CD4-positive, alpha-beta T cell (primary cell): Measurements from ENCODE around the gene CX3CL1. TPM values are rescaled to one million over a fixed set of nuclear protein-coding genes. Genes with fewer than 3 reads are reported as not detected.

Experiments
- ATAC-seq: fragments of 200-7000 bp; cut with Tn5 transposase; one replicate; pipeline ENCODE4 v1.10.0; 2022; ENCODE audit warnings: mild to moderate bottlenecking; ENCODE audit not compliant: poor library complexity
- CTCF ChIA-PET: fragments of 350-600 bp; sonication (Branson Sonifier 250); formaldehyde crosslinking; loops from one replicate; lab custom pipeline; 2021; ENCODE audit warnings: antibody characterized with exemption, inconsistent platforms; lab: Charles Lee
- POLR2A ChIA-PET: fragments of 350-600 bp; sonication (Branson Sonifier 250); formaldehyde crosslinking; loops from one replicate; lab custom pipeline; 2021; ENCODE audit warnings: antibody characterized with exemption, inconsistent platforms; lab: Charles Lee
- DNase-seq, 14 experiments: peaks; one replicate each; pipeline ENCODE4 v3.0.0-alpha.2; 2013 to 2020; ENCODE audit warnings: mixed read lengths in 2 of 14
- H3K27ac ChIP-seq, 2 donors: one replicate each; pipeline versions ENCODE4 v1.5.1 to v1.7.0; 2013; ENCODE audit warnings: low read length in 2 of 2, low read depth in 1 of 2, mild to moderate bottlenecking in 1 of 2
- H3K27me3 ChIP-seq, 2 experiments: 1 replicate in 1 of 2; 2 replicates in 1 of 2; pipeline versions ENCODE4 v1.6.1 to v1.7.0; 2013; ENCODE audit warnings: low read length in 2 of 2, control low read depth in 1 of 2, mild to moderate bottlenecking in 1 of 2, moderate library complexity in 1 of 2; ENCODE audit not compliant: insufficient read depth in 2 of 2, control insufficient read depth in 1 of 2
- H3K36me3 ChIP-seq: one replicate; pipeline ENCODE4 v1.6.1; 2013; ENCODE audit warnings: low read length, control low read depth; ENCODE audit not compliant: insufficient read depth
- H3K4me1 ChIP-seq: one replicate; pipeline ENCODE4 v1.6.1; 2013; ENCODE audit warnings: low read length, control low read depth; ENCODE audit not compliant: insufficient read depth
- H3K4me3 ChIP-seq: one replicate; pipeline ENCODE4 v1.5.1; 2013; ENCODE audit warnings: mild to moderate bottlenecking, low read length, moderate library complexity
- H3K9me3 ChIP-seq, 2 experiments: 1 replicate in 1 of 2; 2 replicates in 1 of 2; pipeline versions ENCODE4 v1.6.1 to v1.7.0; 2013; ENCODE audit warnings: low read length in 2 of 2, mild to moderate bottlenecking in 2 of 2, control low read depth in 1 of 2, moderate library complexity in 1 of 2; ENCODE audit not compliant: control insufficient read depth in 1 of 2, insufficient read depth in 1 of 2
- H3K27ac Mint-ChIP-seq: one replicate; pipeline ENCODE4 v1.8.0; 2020; ENCODE audit warnings: mixed read lengths
- H3K27me3 Mint-ChIP-seq: one replicate; pipeline ENCODE4 v1.8.0; 2021; ENCODE audit warnings: mixed read lengths
- H3K36me3 Mint-ChIP-seq: one replicate; pipeline ENCODE4 v1.8.0; 2021; ENCODE audit warnings: low read depth, mixed read lengths
- H3K4me1 Mint-ChIP-seq: one replicate; pipeline ENCODE4 v1.8.0; 2021; ENCODE audit warnings: low read depth, mixed read lengths
- H3K4me3 Mint-ChIP-seq: one replicate; pipeline ENCODE4 v1.8.0; 2020; ENCODE audit warnings: mild to moderate bottlenecking, mixed read lengths
- H3K9me3 Mint-ChIP-seq: one replicate; pipeline ENCODE4 v1.8.0; 2020; ENCODE audit warnings: mixed read lengths
- CTCF ChIP-seq: fragments of 200-600 bp; IDR thresholded peaks from one replicate; pipeline ENCODE4 v1.8.0; 2022; ENCODE audit warnings: antibody characterized with exemption, mild to moderate bottlenecking
- intact Hi-C, 2 experiments: fragments of 100-400 bp; cut with DNase I in 1 of 2; cut with micrococcal nuclease in 1 of 2; formaldehyde crosslinking; loops; one replicate each; pipeline versions ENCODE4 v1.15.1 to v1.9.0; 2023 to 2025; cut with DNase I, micrococcal nuclease
- total RNA-seq, 174 experiments: library from RNA in 2 of 174; stranded (reverse) in 2 of 174; gene quantifications; one replicate each; pipeline ENCODE4 v1.2.3 and lab custom pipeline; 2021 to 2026

The CX3CL1 gene
- total RNA-seq, 2 experiments from 2014 or later, result not detected

DNA sequence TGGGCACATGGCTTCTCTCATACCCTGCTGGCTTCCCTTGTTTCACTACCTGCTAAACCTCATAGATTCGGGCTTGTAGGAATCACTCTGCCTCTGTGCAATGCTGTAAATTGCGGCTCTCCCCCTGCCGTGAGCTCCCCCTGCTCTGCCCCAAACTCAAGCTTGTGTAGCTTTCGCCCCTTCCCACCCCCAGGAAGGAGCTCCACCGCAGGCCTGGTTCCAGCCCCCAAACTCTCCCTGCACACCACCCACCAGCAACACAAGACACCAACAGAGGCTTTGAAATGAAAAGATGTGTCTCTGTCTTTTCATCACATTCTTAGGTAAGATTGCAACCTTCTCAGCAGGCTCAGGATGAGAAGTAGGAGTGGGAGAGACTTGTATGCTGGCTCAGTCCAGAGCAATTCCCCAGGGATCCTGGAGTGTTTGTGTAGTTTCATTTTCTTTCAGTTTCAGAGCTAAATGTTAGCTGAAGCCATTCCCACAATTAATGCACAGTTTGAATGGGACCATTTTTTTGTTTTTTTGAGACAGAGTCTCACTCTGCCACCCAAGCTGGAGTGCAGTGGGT, 14.2 kb downstream of the CX3CL1 start:
- H3K4me1 ChIP-seq, result no peaks in the 10 kb centered on the region
- Mint-ChIP-seq H3K4me3 (no peak overlapping the region), H3K27ac (no peak overlapping the region), H3K27me3 (no peaks in the 10 kb centered on the region), H3K9me3 (no peaks in the 10 kb centered on the region), H3K4me1 (no peaks in the 10 kb centered on the region), H3K36me3 (no peaks in the 10 kb centered on the region)
- POLR2A ChIA-PET, result no interaction called here
- DNase-seq (no peak), ATAC-seq (no peak)
- CTCF ChIA-PET, result no interaction called here
- H3K27ac ChIP-seq, result no peak overlapping the region
- no peaks in the 10 kb centered on the region for H3K36me3 ChIP-seq
- H3K27me3 ChIP-seq, result peaks cover 0 to 2% of the 10 kb centered on the region in 2 experiments
- intact Hi-C loops, result no loop called here
- H3K9me3 ChIP-seq, result no peaks in the 10 kb centered on the region
- no peak for TF ChIP-seq CTCF
- no peak overlapping the region for H3K4me3 ChIP-seq

DNA sequence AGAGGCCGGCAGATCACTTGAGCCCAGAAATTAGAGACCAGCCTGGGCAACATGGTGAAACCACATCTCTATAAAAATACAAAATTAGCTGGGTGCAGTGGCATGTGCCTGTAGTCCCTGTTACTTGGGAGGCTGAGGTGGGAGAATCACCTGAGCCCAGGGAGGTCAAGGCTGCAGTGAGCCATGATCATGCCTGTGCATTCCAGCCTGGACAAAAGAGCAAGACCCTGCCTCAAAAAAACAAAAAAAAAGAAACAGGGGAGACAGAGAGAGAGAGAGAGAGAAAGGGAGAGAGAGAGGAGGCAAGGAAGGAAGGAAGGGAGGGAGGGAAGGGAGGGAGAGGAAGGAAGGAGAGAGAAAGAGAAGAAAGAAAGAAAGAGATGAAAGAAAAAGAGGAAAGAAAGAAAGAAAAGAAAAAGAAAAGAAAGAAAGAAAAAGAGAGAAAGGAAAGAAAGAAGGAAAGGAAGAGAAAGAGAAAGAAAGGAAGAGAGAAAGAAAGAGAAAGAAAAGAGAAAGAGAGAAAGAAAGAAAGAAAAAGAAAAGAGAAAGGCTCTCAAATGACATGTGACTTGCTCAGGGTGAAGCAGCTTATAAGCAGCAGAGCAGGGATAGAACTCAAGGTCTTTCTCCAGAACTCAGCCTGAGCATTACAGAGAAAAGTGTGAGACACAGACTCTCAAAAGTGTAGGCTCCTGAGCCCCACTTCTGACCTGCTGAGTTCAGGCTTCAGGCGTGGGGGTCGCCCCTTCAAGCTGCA, 15.5 kb downstream of the CX3CL1 start:
- no peaks in the 10 kb centered on the region for H3K9me3 Mint-ChIP-seq

More for the DNA sequence above, 15.5 kb downstream of the CX3CL1 start:
- DNase-seq, result no peak
- H3K27ac ChIP-seq, result no peak overlapping the region
- H3K4me1 ChIP-seq, result no peaks in the 10 kb centered on the region
- H3K4me3 Mint-ChIP-seq, result no peak overlapping the region
- intact Hi-C loops, result loop anchor here in 1 of 2 experiments (2.0 kb wide), 1 partner anchor 19 kb away; no protein-coding TSS in a partner anchor
- H3K4me3 ChIP-seq, result no peak overlapping the region
- H3K27ac Mint-ChIP-seq, result no peak overlapping the region
- H3K27me3 Mint-ChIP-seq, result no peaks in the 10 kb centered on the region
- peaks cover 0 to 2% of the 10 kb centered on the region in 2 experiments for H3K27me3 ChIP-seq
- ChIA-PET POLR2A (no interaction called here), CTCF (no interaction called here)
- TF ChIP-seq CTCF, result no peak
- H3K36me3 ChIP-seq, result no peaks in the 10 kb centered on the region
- no peak for ATAC-seq
- H3K36me3 Mint-ChIP-seq, result no peaks in the 10 kb centered on the region
- H3K4me1 Mint-ChIP-seq, result no peaks in the 10 kb centered on the region
- no peaks in the 10 kb centered on the region for H3K9me3 ChIP-seq
